Astrocyte (in vitro differentiated cells and primary cell): Measurements from ENCODE around the gene MTX3. TPM values are rescaled to one million over a fixed set of nuclear protein-coding genes. Genes with fewer than 3 reads are reported as not detected.

ENCODE experiments used
- DNase-seq: peaks from one replicate; pipeline ENCODE4 v3.0.0-alpha.2; 2010; ENCODE audit warnings: low read depth
- FAIRE-seq: peaks from 2 replicates; lab custom pipeline; 2011; peaks lifted over from hg19 to GRCh38; lab: Jason Lieb, UNC
- H2AFZ ChIP-seq: 2 replicates; pipeline ENCODE4 v1.6.0; 2012; ENCODE audit warnings: low read depth, low read length, inconsistent platforms
- H3K27ac ChIP-seq: 2 replicates; pipeline ENCODE4 v1.5.1; 2011; ENCODE audit warnings: low read depth, low read length, inconsistent platforms
- H3K27me3 ChIP-seq: 2 replicates; pipeline ENCODE4 v1.6.0; 2011; ENCODE audit warnings: low read length, inconsistent platforms; ENCODE audit not compliant: insufficient read depth
- H3K36me3 ChIP-seq: 2 replicates; pipeline ENCODE4 v1.5.1; 2011; ENCODE audit warnings: low read length, inconsistent platforms; ENCODE audit not compliant: insufficient read depth
- H3K4me1 ChIP-seq: 2 replicates; pipeline ENCODE4 v1.5.1; 2011; ENCODE audit warnings: low read length, inconsistent platforms; ENCODE audit not compliant: insufficient read depth
- H3K4me2 ChIP-seq: 2 replicates; pipeline ENCODE4 v1.6.0; 2012; ENCODE audit warnings: low read length, inconsistent platforms
- H3K4me3 ChIP-seq: 2 replicates; pipeline ENCODE4 v1.5.1; 2011; ENCODE audit warnings: low read depth, mild to moderate bottlenecking, low read length, inconsistent platforms; ENCODE audit not compliant: insufficient read depth
- H3K79me2 ChIP-seq: 2 replicates; pipeline ENCODE4 v1.6.0; 2012; ENCODE audit warnings: mild to moderate bottlenecking, low read length, inconsistent platforms; ENCODE audit not compliant: insufficient read depth
- H3K9ac ChIP-seq: 2 replicates; pipeline ENCODE4 v1.6.0; 2012; ENCODE audit warnings: mild to moderate bottlenecking, low read length, inconsistent platforms
- H3K9me3 ChIP-seq: 2 replicates; pipeline ENCODE4 v1.5.1; 2012; ENCODE audit warnings: low read depth, mild to moderate bottlenecking, low read length, inconsistent platforms; ENCODE audit not compliant: insufficient read depth
- H4K20me1 ChIP-seq: 2 replicates; pipeline ENCODE4 v1.6.0; 2012; ENCODE audit warnings: low read length, inconsistent platforms; ENCODE audit not compliant: insufficient read depth
- H3K27ac Mint-ChIP-seq: one replicate; pipeline ENCODE4 v1.8.0; 2021; ENCODE audit warnings: mild to moderate bottlenecking, mixed read lengths; ENCODE audit not compliant: unreplicated experiment
- H3K27me3 Mint-ChIP-seq: one replicate; pipeline ENCODE4 v1.8.0; 2021; ENCODE audit warnings: low read depth, mixed read lengths; ENCODE audit not compliant: unreplicated experiment
- H3K36me3 Mint-ChIP-seq: one replicate; pipeline ENCODE4 v1.8.0; 2021; ENCODE audit warnings: low read depth, mixed read lengths; ENCODE audit not compliant: unreplicated experiment
- H3K4me1 Mint-ChIP-seq: one replicate; pipeline ENCODE4 v1.8.0; 2021; ENCODE audit warnings: low read depth, mixed read lengths; ENCODE audit not compliant: unreplicated experiment
- H3K4me3 Mint-ChIP-seq: one replicate; pipeline ENCODE4 v1.8.0; 2021; ENCODE audit warnings: mild to moderate bottlenecking, moderate library complexity, mixed read lengths; ENCODE audit not compliant: unreplicated experiment
- H3K9me3 Mint-ChIP-seq: one replicate; pipeline ENCODE4 v1.8.0; 2021; ENCODE audit warnings: mild to moderate bottlenecking, mixed read lengths; ENCODE audit not compliant: unreplicated experiment
- EZH2 ChIP-seq: IDR thresholded peaks from 2 replicates; pipeline ENCODE4 v1.6.1; 2012; ENCODE audit warnings: mild to moderate bottlenecking, low read length, inconsistent platforms; ENCODE audit not compliant: insufficient read depth
- total RNA-seq: library from RNA; stranded (reverse); gene quantifications from 2 replicates; pipeline ENCODE4 v1.2.1, GENCODE V29; 2021
- TF ChIP-seq, protein P1 (sequence below): IDR thresholded peaks from 2 replicates; pipeline ENCODE4 v1.5.1; 2011; ENCODE audit warnings: low read depth, mild to moderate bottlenecking, inconsistent platforms, low read length, moderate library complexity; ENCODE audit not compliant: insufficient read depth

The MTX3 gene
- total RNA-seq, 1 donor from 2014 or later = 14.0 TPM

DNA sequence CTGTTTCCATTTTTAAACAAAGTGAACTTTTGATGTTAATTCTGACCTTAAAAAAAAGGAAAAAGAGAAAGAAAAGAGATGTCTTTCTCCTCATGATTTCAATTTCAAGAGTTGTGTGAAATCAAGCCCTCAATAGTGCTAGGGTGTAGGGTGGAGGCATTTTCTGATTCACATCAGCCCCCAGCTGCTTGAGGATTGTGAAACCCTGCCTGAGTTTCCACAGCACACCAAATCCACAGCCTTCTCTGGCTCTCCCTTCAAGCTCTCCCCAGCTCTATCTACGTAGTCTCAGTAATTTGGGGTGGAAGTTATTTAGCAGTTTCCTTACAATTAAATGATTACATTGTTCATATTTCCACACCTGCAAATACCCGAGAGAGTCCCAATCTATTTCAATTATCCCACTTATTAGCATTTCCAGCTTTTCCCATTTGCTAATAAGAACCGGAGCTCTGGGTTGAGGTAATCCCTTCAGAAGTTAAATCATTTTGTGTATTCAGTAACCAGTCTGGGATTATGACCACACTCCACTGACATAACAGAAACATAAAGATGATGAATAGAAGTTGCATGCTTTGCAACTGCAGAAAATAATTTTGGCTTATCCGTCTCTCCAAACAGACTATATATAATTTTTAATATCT lies 54.9 kb downstream of the MTX3 start:
- Mint-ChIP-seq H3K36me3 (no peaks in the 10 kb centered on the region), H3K4me3 (no peak overlapping the region), H3K4me1 (peaks cover 6% of the 10 kb centered on the region), H3K9me3 (no peaks in the 10 kb centered on the region), H3K27me3 (no peaks in the 10 kb centered on the region), H3K27ac (no peak overlapping the region)
- H3K9ac ChIP-seq = no peak overlapping the region
- no peak for TF ChIP-seq EZH2
- TF ChIP-seq, protein P1, sequence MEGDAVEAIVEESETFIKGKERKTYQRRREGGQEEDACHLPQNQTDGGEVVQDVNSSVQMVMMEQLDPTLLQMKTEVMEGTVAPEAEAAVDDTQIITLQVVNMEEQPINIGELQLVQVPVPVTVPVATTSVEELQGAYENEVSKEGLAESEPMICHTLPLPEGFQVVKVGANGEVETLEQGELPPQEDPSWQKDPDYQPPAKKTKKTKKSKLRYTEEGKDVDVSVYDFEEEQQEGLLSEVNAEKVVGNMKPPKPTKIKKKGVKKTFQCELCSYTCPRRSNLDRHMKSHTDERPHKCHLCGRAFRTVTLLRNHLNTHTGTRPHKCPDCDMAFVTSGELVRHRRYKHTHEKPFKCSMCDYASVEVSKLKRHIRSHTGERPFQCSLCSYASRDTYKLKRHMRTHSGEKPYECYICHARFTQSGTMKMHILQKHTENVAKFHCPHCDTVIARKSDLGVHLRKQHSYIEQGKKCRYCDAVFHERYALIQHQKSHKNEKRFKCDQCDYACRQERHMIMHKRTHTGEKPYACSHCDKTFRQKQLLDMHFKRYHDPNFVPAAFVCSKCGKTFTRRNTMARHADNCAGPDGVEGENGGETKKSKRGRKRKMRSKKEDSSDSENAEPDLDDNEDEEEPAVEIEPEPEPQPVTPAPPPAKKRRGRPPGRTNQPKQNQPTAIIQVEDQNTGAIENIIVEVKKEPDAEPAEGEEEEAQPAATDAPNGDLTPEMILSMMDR = no peak
- H3K27ac ChIP-seq = no peak overlapping the region
- DNase-seq = no peak
- H3K4me2 ChIP-seq = no peak overlapping the region
- H3K9me3 ChIP-seq = no peaks in the 10 kb centered on the region
- H2AFZ ChIP-seq = no peak overlapping the region
- H4K20me1 ChIP-seq = no peaks in the 10 kb centered on the region
- H3K4me3 ChIP-seq = no peak overlapping the region
- no peaks in the 10 kb centered on the region for H3K4me1 ChIP-seq
- H3K36me3 ChIP-seq = no peaks in the 10 kb centered on the region
- no peaks in the 10 kb centered on the region for H3K27me3 ChIP-seq
- H3K79me2 ChIP-seq = no peaks in the 10 kb centered on the region
- FAIRE-seq = no peak

DNA sequence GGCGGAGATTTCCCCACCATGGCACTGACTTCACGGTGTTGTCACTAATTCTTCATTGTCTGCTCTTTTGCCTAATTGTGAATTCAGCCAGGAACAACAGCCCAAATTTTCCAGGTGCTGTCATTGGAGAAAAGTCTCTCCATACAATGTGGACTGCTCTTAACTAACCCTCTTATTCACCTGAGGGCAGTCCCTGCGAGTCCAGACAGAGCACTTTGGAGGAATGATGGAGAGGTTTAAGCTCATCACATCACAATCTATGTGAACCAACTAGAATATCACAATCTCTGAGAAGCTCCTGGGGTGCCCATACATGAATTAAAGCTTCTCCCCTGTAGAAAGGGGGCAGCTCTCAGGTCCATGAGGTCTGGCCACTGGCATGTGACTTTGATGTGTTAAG lies 56.4 kb downstream of the MTX3 start:
- Histone ChIP-seq H3K27me3 (no peaks in the 10 kb centered on the region), H3K79me2 (no peaks in the 10 kb centered on the region), H3K4me2 (no peak overlapping the region), H3K36me3 (no peaks in the 10 kb centered on the region), H3K4me1 (no peaks in the 10 kb centered on the region), H4K20me1 (no peaks in the 10 kb centered on the region), H3K4me3 (no peak overlapping the region), H3K27ac (no peak overlapping the region), H3K9ac (no peak overlapping the region), H3K9me3 (no peaks in the 10 kb centered on the region), H2AFZ (no peak overlapping the region)
- DNase-seq = no peak
- H3K9me3 Mint-ChIP-seq = no peaks in the 10 kb centered on the region
- TF ChIP-seq, protein P1 = no peak
- no peak overlapping the region for H3K27ac Mint-ChIP-seq
- no peak overlapping the region for H3K4me3 Mint-ChIP-seq
- no peaks in the 10 kb centered on the region for H3K36me3 Mint-ChIP-seq
- no peaks in the 10 kb centered on the region for H3K27me3 Mint-ChIP-seq
- no peak for FAIRE-seq
- H3K4me1 Mint-ChIP-seq = peaks cover 6% of the 10 kb centered on the region
